HEK293 (cell line): Measurements from ENCODE around the gene AGTPBP1.

ENCODE experiments used
- CTCF ChIA-PET: fragments of 350-600 bp; formaldehyde crosslinking; extraction: SDS; loops from one replicate; lab custom pipeline; 2021; ENCODE audit warnings: antibody characterized with exemption; lab: Yijun Ruan, JAX
- POLR2A ChIA-PET: fragments of 300-600 bp; formaldehyde crosslinking; extraction: SDS; loops from one replicate; lab custom pipeline; 2020; ENCODE audit warnings: antibody characterized with exemption, inconsistent platforms; lab: Yijun Ruan, JAX
- H3K27ac ChIP-seq: fragments of 200-500 bp; sonication (Bioruptor generic); 2 replicates; pipeline ENCODE4 v1.5.1; 2014; ENCODE audit warnings: low read depth, low read length, control low read depth, inconsistent platforms; ENCODE audit errors: extremely low read depth
- H3K36me3 ChIP-seq, 2 experiments: fragments of 200-500 bp in 1 of 2; sonication (Bioruptor generic) in 1 of 2; 1 replicate in 1 of 2; 2 replicates in 1 of 2; pipeline ENCODE4 v1.5.1; 2014 to 2017; ENCODE audit warnings: inconsistent platforms in 2 of 2, low read length in 2 of 2; ENCODE audit not compliant: control insufficient read depth in 2 of 2, insufficient read depth in 1 of 2
- H3K4me1 ChIP-seq: fragments of 200-500 bp; sonication (Bioruptor generic); 2 replicates; pipeline ENCODE4 v1.5.1; 2014; ENCODE audit warnings: mild to moderate bottlenecking, low read length, inconsistent platforms; ENCODE audit not compliant: control insufficient read depth, insufficient read depth
- H3K4me3 ChIP-seq: 2 replicates; pipeline ENCODE4 v1.5.1; 2011; ENCODE audit warnings: low read depth, mild to moderate bottlenecking, control low read depth, low read length, moderate library complexity
- H3K9me3 ChIP-seq: fragments of 200-500 bp; sonication (Bioruptor generic); 2 replicates; pipeline ENCODE4 v1.5.1; 2014; ENCODE audit warnings: low read depth, low read length, inconsistent platforms; ENCODE audit not compliant: control insufficient read depth, insufficient read depth
- BCL11A ChIP-seq: fragments of 450-650 bp; formaldehyde crosslinking; IDR thresholded peaks from 2 replicates; pipeline ENCODE4 v1.5.1; 2016; ENCODE audit warnings: low read depth, missing biosample characterization, missing genetic modification characterization
- HOXD13 ChIP-seq: sonication (generic); formaldehyde crosslinking; IDR thresholded peaks from 2 replicates; pipeline ENCODE4 v1.8.0; 2022; ENCODE audit warnings: missing genetic modification reagents, borderline replicate concordance
- PRDM10 ChIP-seq: fragments of 450-650 bp; formaldehyde crosslinking; IDR thresholded peaks from 2 replicates; pipeline ENCODE4 v1.5.1; 2016; ENCODE audit warnings: missing biosample characterization, missing genetic modification characterization
- ZFHX2 ChIP-seq: fragments of 450-650 bp; formaldehyde crosslinking; conservative IDR thresholded peaks from 2 replicates; pipeline ENCODE4 v1.5.1; 2016; ENCODE audit warnings: missing biosample characterization, missing genetic modification characterization
- ZNF112 ChIP-seq: fragments of 450-650 bp; formaldehyde crosslinking; IDR thresholded peaks from 2 replicates; pipeline ENCODE4 v1.5.0; 2017; ENCODE audit warnings: missing biosample characterization, missing genetic modification characterization
- ZNF211 ChIP-seq: fragments of 450-650 bp; formaldehyde crosslinking; IDR thresholded peaks from 2 replicates; pipeline ENCODE4 v1.5.1; 2016; ENCODE audit warnings: low read depth, missing biosample characterization, missing genetic modification characterization
- ZNF37A ChIP-seq: fragments of 450-650 bp; IDR thresholded peaks from 2 replicates; pipeline ENCODE4 v1.5.1; 2018; ENCODE audit warnings: missing biosample characterization, missing genetic modification characterization
- ZNF664 ChIP-seq: fragments of 450-650 bp; formaldehyde crosslinking; IDR thresholded peaks from 2 replicates; pipeline ENCODE4 v1.5.1; 2016; ENCODE audit warnings: missing biosample characterization, missing genetic modification characterization
- ZNF677 ChIP-seq: fragments of 450-650 bp; IDR thresholded peaks from 2 replicates; pipeline ENCODE4 v1.5.0; 2018; ENCODE audit warnings: missing biosample characterization, mild to moderate bottlenecking, missing genetic modification characterization, moderate library complexity
- ZNF843 ChIP-seq: fragments of 450-650 bp; formaldehyde crosslinking; IDR thresholded peaks from 2 replicates; pipeline ENCODE4 v1.5.1; 2016; ENCODE audit warnings: missing biosample characterization, missing genetic modification characterization
- TF ChIP-seq, protein P1 (sequence below): fragments of 450-650 bp; formaldehyde crosslinking; conservative IDR thresholded peaks from 2 replicates; pipeline ENCODE4 v1.5.1; 2016; ENCODE audit warnings: low read depth, missing biosample characterization, missing genetic modification characterization

The AGTPBP1 gene

DNA sequence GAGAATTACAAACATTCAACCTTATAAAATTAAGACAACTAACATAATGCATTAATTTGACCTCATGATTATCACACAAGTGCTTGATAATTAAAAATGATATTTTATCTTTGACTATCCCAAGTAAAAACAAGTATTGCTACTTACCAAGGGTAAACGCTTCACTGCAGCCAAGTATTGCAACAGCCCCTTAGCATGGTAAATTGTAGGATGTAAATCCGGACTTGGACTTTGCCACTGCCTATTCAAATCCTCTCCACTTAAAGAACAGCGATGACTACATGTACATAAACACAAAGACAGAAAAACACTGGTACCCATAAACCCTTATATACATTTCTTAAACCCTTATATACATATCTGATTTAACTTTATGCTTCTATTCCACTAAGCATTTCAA, 155.1 kb downstream of the AGTPBP1 start:
- H3K4me3 ChIP-seq: no peak overlapping the region
- POLR2A ChIA-PET: no interaction called here
- no peaks in the 10 kb centered on the region for H3K9me3 ChIP-seq
- TF ChIP-seq ZNF112: no peak
- TF ChIP-seq HOXD13 (CRISPR knock-in tag): no peak
- TF ChIP-seq ZNF37A (tag by site-specific recombination): no peak
- TF ChIP-seq ZNF677 (tag by site-specific recombination): no peak
- TF ChIP-seq ZNF211: no peak
- TF ChIP-seq BCL11A: no peak
- TF ChIP-seq, protein P1, sequence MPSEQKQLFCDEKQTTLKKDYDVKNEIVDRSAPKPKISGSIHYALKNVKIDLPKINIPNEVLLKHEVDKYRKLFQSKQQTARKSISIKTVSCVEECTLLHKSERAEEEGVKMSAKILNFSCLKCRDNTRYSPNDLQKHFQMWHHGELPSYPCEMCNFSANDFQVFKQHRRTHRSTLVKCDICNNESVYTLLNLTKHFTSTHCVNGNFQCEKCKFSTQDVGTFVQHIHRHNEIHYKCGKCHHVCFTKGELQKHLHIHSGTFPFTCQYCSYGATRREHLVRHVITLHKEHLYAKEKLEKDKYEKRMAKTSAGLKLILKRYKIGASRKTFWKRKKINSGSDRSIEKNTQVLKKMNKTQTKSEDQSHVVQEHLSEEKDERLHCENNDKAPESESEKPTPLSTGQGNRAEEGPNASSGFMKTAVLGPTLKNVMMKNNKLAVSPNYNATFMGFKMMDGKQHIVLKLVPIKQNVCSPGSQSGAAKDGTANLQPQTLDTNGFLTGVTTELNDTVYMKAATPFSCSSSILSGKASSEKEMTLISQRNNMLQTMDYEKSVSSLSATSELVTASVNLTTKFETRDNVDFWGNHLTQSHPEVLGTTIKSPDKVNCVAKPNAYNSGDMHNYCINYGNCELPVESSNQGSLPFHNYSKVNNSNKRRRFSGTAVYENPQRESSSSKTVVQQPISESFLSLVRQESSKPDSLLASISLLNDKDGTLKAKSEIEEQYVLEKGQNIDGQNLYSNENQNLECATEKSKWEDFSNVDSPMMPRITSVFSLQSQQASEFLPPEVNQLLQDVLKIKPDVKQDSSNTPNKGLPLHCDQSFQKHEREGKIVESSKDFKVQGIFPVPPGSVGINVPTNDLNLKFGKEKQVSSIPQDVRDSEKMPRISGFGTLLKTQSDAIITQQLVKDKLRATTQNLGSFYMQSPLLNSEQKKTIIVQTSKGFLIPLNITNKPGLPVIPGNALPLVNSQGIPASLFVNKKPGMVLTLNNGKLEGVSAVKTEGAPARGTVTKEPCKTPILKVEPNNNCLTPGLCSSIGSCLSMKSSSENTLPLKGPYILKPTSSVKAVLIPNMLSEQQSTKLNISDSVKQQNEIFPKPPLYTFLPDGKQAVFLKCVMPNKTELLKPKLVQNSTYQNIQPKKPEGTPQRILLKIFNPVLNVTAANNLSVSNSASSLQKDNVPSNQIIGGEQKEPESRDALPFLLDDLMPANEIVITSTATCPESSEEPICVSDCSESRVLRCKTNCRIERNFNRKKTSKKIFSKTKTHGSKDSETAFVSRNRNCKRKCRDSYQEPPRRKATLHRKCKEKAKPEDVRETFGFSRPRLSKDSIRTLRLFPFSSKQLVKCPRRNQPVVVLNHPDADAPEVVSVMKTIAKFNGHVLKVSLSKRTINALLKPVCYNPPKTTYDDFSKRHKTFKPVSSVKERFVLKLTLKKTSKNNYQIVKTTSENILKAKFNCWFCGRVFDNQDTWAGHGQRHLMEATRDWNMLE: no peak
- TF ChIP-seq, all 188 proteins: peak for 0
- peaks cover 0 to 12% of the 10 kb centered on the region in 2 experiments; a peak in 1 of 3 replicates for H3K36me3 ChIP-seq
- no peaks in the 10 kb centered on the region for H3K4me1 ChIP-seq
- CTCF ChIA-PET: interaction anchor here (1.1 kb wide), 1 partner anchor 23 kb away, joined by 5 read pairs; no protein-coding TSS in a partner anchor
- no peak overlapping the region for H3K27ac ChIP-seq

DNA sequence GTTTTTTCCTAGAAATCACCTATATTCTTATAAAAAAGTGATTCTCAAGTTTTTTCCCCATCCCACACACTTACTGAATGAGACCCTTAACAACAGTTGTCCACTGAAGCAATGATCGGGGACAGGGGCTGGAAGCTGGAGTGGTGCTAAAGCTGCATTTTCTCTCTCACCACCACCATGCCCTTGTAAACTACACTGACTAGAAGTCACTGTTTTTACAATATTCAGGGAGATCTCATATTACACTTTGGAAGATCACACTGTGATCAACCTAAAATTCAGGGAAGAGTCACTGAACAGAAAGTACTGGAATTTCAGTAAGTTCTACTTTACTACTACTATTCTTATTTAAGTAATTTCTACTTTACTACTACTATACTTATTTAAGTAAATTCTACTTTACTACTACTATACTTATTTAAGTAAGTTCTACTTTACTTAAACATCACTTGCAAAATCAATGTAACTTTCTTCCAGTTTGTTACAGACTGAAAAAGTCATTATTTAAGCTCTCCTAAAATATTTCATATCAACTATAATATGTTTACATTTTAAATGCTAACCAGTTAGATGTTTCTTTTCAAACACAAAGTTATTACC, 164.3 kb downstream of the AGTPBP1 start:
- POLR2A ChIA-PET: no interaction called here

More for the DNA sequence above, 164.3 kb downstream of the AGTPBP1 start:
- H3K36me3 ChIP-seq: no peaks in the 10 kb centered on the region
- no peak overlapping the region for H3K27ac ChIP-seq
- H3K9me3 ChIP-seq: no peaks in the 10 kb centered on the region
- CTCF ChIA-PET: interaction anchor here (0.6 to 1.9 kb wide), 2 partner anchors 33 to 795 kb away, joined by 3 to 5 read pairs; no protein-coding TSS in a partner anchor
- TF ChIP-seq ZNF664 (tag by site-specific recombination) (peak; percentile 64; the same call in 1 of the 2 replicates), ZFHX2 (tag by site-specific recombination) (no peak), ZNF843 (tag by site-specific recombination) (no peak), PRDM10 (tag by site-specific recombination) (peak; percentile 57)
- H3K4me3 ChIP-seq: no peak overlapping the region
- H3K4me1 ChIP-seq: no peaks in the 10 kb centered on the region
